ENCODE results near the gene EIF4B.
A peak's percentile ranks its signal among the peaks of the same experiment; 100 is the strongest.

The EIF4B gene

DNA sequence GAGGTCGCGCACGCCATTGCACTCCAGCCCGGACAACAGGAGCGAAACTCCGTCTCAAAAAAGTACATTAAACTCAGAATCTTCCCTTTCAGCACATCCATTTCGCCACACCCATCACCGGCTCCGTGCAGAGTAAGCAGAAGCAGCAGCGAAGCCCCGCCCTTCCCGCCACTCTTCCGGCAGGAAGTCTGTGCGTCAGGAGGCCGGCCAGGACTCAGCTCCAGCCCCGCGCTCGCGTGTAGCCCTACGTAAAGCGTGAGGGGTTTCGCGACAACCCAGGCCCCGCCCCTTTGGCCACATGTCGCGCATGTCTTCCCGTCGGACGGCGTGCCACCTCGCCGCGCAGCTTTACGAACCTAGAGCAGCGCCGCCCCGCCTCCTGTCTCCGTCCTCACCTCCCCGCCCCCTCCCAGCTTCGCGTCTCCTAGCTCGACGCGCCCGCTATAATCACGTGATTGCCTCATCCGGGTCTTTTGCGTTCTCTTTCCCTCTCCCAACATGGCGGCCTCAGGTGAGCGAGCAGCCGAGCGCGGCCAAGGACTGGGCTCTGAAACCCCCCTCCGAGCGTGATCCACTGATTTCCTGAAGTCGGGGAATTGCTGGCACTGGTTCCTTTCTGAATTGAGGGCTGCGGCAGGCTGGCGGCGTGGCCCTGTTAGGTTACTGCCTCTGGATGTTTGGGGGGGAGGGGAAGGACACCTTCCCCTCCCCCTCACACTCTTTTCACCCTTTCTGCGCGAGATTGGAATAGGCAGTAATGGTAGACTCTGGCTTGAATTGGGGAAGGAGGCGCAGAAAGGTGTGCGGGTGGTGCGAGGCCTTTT is at the start of gene EIF4B:
Gene EIF4B, plus strand, starts transcription at position 471 of the 824 bp plus-strand sequence. Its CDS starts 28 bp downstream, at position 499.
- peak within 1 kb of the TSS; percentile 78 for H3K4me3 ChIP-seq

GRCh38 chr12:52956987-52957386 is 49.3 kb upstream of the EIF4B start:
- Histone ChIP-seq H3K27ac (no peak overlapping the region), H3K4me3 (no peak overlapping the region)
- no peak for DNase-seq (ENCODE audit: low spot score)
- TF ChIP-seq, protein P1, sequence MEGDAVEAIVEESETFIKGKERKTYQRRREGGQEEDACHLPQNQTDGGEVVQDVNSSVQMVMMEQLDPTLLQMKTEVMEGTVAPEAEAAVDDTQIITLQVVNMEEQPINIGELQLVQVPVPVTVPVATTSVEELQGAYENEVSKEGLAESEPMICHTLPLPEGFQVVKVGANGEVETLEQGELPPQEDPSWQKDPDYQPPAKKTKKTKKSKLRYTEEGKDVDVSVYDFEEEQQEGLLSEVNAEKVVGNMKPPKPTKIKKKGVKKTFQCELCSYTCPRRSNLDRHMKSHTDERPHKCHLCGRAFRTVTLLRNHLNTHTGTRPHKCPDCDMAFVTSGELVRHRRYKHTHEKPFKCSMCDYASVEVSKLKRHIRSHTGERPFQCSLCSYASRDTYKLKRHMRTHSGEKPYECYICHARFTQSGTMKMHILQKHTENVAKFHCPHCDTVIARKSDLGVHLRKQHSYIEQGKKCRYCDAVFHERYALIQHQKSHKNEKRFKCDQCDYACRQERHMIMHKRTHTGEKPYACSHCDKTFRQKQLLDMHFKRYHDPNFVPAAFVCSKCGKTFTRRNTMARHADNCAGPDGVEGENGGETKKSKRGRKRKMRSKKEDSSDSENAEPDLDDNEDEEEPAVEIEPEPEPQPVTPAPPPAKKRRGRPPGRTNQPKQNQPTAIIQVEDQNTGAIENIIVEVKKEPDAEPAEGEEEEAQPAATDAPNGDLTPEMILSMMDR (IDR thresholded peaks at IDR 0.05) = no peak

More for the DNA sequence above, at the start of gene EIF4B:
- peak within 1 kb of the TSS; percentile 86 to 94 for H3K27ac ChIP-seq
- TF ChIP-seq, protein P1 (IDR thresholded peaks at IDR 0.05) = no peak
- peak; percentile 100 for DNase-seq (ENCODE audit: low spot score)

DNA sequence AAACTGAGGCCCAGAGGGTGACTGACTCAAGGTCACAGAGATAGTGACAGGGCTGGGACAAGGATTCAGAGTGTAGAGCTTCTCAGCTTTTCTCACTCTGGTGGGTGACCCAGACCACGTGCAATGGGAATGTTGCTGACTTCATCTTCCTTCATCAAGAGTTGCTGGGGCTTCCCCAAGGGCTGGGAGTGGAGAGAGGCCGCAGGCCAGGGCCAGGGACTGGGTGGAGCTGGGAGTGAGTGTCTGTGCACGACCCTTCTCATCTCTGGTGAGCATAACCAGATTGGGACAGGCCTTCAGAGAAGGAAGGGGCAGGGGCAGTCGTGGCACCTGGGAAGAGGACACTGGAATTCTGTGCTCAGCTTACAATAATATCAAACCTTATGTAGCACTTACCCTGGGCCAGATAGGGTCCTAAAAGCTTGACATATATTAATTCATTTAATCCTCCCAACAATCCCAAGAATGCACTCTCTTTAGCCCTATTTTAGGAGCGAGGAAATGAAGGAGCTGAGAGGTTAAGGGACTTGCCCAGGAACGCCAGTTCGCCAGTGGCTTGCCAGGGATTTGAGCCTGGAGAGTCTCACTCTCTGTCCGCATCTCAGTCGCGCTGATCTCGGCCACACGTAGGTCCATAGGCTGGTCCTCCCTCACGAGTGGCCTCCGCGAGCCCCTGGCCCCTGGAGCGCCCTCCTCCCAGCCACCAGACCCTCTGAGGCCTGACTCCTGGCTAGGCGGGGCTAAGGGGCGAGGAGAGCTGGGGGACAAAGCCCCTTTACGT is 41.5 kb upstream of the EIF4B start:
- Histone ChIP-seq H3K27ac (peak overlapping the region; percentile 37 to 80), H3K4me3 (peak overlapping the region; percentile 69)
- DNase-seq (ENCODE audit: low spot score) = no peak

DNA sequence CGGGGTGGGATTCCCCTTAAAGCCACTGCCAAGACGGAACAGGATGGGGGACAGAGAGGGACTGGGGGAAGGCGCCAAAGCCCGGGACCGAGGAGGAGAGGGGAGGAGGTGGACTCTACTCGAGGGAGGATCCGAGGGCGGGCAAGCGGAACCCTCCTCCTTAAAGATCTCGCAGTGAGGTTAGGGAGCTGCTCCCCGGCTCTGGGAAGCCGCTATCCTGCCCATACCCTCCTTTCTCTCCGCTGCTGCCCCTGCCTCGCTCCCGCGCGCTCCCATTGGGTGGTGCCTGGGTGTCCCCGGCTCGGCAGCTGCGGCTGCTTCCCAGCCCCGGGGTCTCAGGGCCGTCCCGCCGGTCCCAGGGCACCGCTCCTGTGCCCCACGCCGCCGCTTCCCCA is 40.9 kb upstream of the EIF4B start:
- TF ChIP-seq, protein P1 (IDR thresholded peaks at IDR 0.05) = no peak
- no peak for DNase-seq (ENCODE audit: low spot score)
- Histone ChIP-seq H3K4me3 (peak overlapping the region; percentile 69), H3K27ac (peak overlapping the region; percentile 37 to 80)

More for the DNA sequence above, 41.5 kb upstream of the EIF4B start:
- TF ChIP-seq, protein P1 (IDR thresholded peaks at IDR 0.05) = no peak

GRCh38 chr12:52969166-52969795 is 37.0 kb upstream of the EIF4B start:
- DNase-seq (ENCODE audit: low spot score) = no peak
- no peak overlapping the region for H3K4me3 ChIP-seq
- TF ChIP-seq, protein P1 (IDR thresholded peaks at IDR 0.05) = no peak
- no peak overlapping the region for H3K27ac ChIP-seq

DNA sequence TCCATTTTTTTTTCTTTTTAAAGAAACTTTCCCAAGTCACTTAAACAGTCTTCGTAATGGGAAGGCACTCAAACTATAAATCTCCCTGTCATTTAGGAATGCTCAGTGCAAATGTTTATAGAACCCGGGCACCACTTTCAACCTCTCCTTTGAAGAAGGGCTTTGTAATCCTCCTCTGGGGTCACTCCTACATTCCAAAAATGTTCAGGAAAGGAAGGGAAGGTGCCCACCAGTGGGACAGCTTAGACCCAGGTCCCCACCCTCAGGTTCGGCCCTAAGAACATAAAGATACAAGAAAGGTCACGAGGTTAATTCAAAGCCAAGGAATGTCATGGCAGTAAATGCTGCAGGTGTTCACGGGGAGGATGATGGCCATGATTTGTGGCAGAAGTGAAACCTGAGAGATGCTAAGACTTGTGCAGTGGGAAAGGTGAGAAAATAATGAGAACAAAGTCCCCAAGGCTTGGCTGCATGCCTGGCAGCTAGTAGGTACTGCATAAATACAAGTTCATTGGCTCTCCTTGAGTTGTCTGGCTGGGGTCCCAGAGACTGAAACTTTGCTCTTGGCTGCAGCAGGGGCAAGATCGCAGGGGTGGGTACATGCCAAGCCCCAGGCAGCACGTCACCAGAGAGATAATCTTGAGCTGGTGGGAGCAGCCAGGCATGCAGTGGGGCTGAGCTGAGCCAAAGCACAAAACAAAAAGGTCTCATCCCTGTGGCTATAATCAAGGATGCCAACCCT is 36.3 kb upstream of the EIF4B start:
- Histone ChIP-seq H3K4me3 (no peak overlapping the region), H3K27ac (peak overlapping the region in 1 of 2 donors; percentile 67)
- TF ChIP-seq, protein P1 (IDR thresholded peaks at IDR 0.05) = no peak
- no peak for DNase-seq (ENCODE audit: low spot score)
